ENCODE measurements around the gene E2F4.

The E2F4 gene

DNA sequence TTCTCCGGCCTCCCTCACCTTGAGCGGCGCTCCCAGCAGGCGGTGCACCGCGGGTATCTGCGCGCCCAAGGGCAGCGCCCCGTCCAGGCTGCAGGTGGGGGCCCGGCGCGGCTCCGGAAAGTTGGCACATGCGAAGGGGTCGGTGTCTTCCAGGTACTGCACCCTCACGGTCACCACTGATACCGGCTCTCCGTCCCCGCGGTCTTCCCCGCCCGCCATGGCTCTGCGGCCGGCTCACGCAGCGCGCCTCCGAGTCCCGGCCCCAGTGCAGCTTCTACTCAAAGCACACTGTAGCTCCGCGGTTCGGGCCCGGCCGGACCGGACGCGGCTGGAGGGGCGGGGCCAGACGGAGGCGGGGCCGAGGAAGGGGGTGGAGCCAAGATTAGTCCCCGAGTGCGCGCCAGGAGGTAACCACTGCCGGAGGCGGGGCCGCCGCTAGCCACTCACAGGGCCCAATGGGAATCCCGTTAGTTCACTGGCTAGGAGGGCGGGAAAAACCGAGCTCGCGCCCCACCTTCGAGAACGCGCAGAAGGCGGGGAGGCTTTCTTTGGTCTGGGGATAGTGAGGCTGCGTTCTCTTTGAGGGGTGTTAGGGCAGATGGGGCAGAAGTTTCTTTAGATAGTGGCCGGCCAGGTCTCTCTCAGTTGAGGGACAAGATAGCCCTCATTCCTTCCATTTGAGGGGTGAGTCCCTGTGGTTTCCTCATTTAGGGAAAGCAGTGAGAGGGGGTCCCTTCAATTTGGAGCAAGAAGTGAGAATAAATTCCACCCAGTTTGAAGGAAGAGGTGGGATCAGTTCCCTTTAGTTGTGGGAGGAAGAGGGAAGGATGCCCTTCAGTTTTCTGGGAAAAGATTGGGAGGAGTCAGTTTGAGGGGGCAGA, 55.5 kb downstream of the E2F4 start, which contains the start of gene FHOD1:
Gene FHOD1, minus strand, starts transcription at position 290 of the 881 bp plus-strand sequence. Its CDS starts 71 bp downstream, at position 219.
- DNase-seq (ENCODE audit: low read depth in 1 of 2, low spot score in 1 of 2), result peak; percentile 93 to 96

DNA sequence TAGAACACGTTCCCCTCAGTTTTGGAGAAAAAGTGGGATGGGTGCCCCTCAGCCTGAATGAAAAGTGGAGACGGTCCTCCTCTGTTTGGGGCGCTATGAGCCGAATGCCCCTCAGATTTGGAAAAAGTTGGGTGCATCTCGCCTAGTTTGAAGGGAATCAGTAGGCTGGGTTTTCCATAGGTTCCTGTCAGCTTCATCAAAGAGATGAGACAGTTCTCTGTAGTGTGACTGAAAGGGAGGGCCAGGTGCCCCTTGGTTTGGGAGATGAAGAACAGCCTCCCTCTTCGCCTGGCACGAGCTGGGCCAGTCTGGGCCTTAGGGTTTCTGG, 56.1 kb downstream of the E2F4 start:
- no peak for DNase-seq (ENCODE audit: low read depth in 1 of 2, low spot score in 1 of 2)
